Activated T-cell treated with anti-CD3 and anti-CD28 coated beads, Interleukin-2, amount 50 U/mL, for 1 hour (primary cell): ENCODE measurements around the gene HOXD11.

Source experiments
- DNase-seq: peaks from one replicate; pipeline ENCODE4 v3.0.0-alpha.2; 2020

The HOXD11 gene

GRCh38 chr2:176122683-176123410 lies 15.8 kb downstream of the HOXD11 start, which contains the start of gene HOXD9:
Gene HOXD9 (plus strand): TSS chr2:176122719. CDS start chr2:176122769, 50 bp downstream.
- no peak for DNase-seq

- no peak for DNase-seq
These were observed 16.5 kb downstream of the HOXD11 start for GRCh38 chr2:176123411-176124109.

- no peak for DNase-seq
These were observed 17.2 kb downstream of the HOXD11 start for GRCh38 chr2:176124110-176124946.

GRCh38 chr2:176124947-176125771 lies 18.1 kb downstream of the HOXD11 start:
- no peak for DNase-seq

- no peak for DNase-seq
These were observed 18.6 kb downstream of the HOXD11 start for GRCh38 chr2:176125772-176126054.

- peak; percentile 66 for DNase-seq
These were observed 20.1 kb downstream of the HOXD11 start for GRCh38 chr2:176126929-176127773.

- no peak for DNase-seq
These were observed 20.6 kb downstream of the HOXD11 start for GRCh38 chr2:176127774-176128072.

- DNase-seq = no peak
These were observed 21.3 kb downstream of the HOXD11 start for GRCh38 chr2:176128172-176128981.

GRCh38 chr2:176128982-176129796 lies 22.1 kb downstream of the HOXD11 start, which contains the start of gene HOXD8:
Gene HOXD8 (plus strand): TSS chr2:176129705. CDS start chr2:176130367, 662 bp downstream.
- DNase-seq = no peak

GRCh38 chr2:176129813-176130146 lies 22.7 kb downstream of the HOXD11 start:
- no peak for DNase-seq

- peak; percentile 42 for DNase-seq
These were observed 23.3 kb downstream of the HOXD11 start for GRCh38 chr2:176130147-176130956.

- DNase-seq = no peak
These were observed 24.1 kb downstream of the HOXD11 start for GRCh38 chr2:176130957-176131847.

- no peak for DNase-seq
These were observed 24.7 kb downstream of the HOXD11 start for GRCh38 chr2:176131848-176132158.

GRCh38 chr2:176132205-176133171 lies 25.4 kb downstream of the HOXD11 start:
- no peak for DNase-seq

GRCh38 chr2:176133389-176133788 lies 26.3 kb downstream of the HOXD11 start:
- DNase-seq = no peak

- DNase-seq = no peak
These were observed 27.0 kb downstream of the HOXD11 start for GRCh38 chr2:176134035-176134434.

GRCh38 chr2:176135035-176135440 lies 28.0 kb downstream of the HOXD11 start:
- DNase-seq = no peak
